ENCODE results near the gene HOXA4.

Gene HOXA4

GRCh38 chr7:27093184-27093895, 37.2 kb downstream of the HOXA4 start:
- no peak for DNase-seq (ENCODE audit: low spot score)

GRCh38 chr7:27092819-27093110, 37.8 kb downstream of the HOXA4 start:
- DNase-seq (ENCODE audit: low spot score): no peak

- DNase-seq (ENCODE audit: low spot score): no peak
Observed at GRCh38 chr7:27091941-27092818, 38.4 kb downstream of the HOXA4 start.

GRCh38 chr7:27091105-27091504, 39.5 kb downstream of the HOXA4 start:
- DNase-seq (ENCODE audit: low spot score): no peak

GRCh38 chr7:27088002-27088922, 42.3 kb downstream of the HOXA4 start:
- no peak for DNase-seq (ENCODE audit: low spot score)

- DNase-seq (ENCODE audit: low spot score): no peak
Observed at GRCh38 chr7:27083646-27084045, 46.9 kb downstream of the HOXA4 start.

- no peak for DNase-seq (ENCODE audit: low spot score)
Observed at GRCh38 chr7:27082171-27082570, 48.4 kb downstream of the HOXA4 start.

- DNase-seq (ENCODE audit: low spot score): peak; percentile 60
Observed at GRCh38 chr7:27080844-27081436, 49.6 kb downstream of the HOXA4 start.

- no peak for DNase-seq (ENCODE audit: low spot score)
Observed at GRCh38 chr7:27079234-27079975, 51.2 kb downstream of the HOXA4 start.

GRCh38 chr7:27078616-27079233, 51.8 kb downstream of the HOXA4 start:
- no peak for DNase-seq (ENCODE audit: low spot score)
